Common myeloid progenitor, CD34-positive (primary cell): ENCODE results near the gene ALK.

ENCODE experiments used
- CTCF ChIA-PET: fragments of 350-600 bp; sonication (Branson Sonifier 250); formaldehyde crosslinking; loops from one replicate; lab custom pipeline; 2021; ENCODE audit warnings: antibody characterized with exemption; lab: Charles Lee
- POLR2A ChIA-PET: fragments of 350-600 bp; sonication (Branson Sonifier 250); formaldehyde crosslinking; loops from one replicate; lab custom pipeline; 2021; ENCODE audit warnings: antibody characterized with exemption; lab: Charles Lee
- DNase-seq, 3 donors: peaks; one replicate each; pipeline versions ENCODE4 v3.0.0 to v3.0.0-alpha.2; 2013
- H3K27ac ChIP-seq, 2 experiments: 1 replicate in 1 of 2; 2 replicates in 1 of 2; pipeline ENCODE4 v1.7.0; 2013; ENCODE audit warnings: inconsistent platforms in 2 of 2, low read length in 2 of 2, mild to moderate bottlenecking in 2 of 2, low read depth in 1 of 2, moderate library complexity in 1 of 2; ENCODE audit not compliant: severe bottlenecking in 2 of 2, insufficient read depth in 1 of 2, poor library complexity in 1 of 2
- H3K27me3 ChIP-seq, 5 experiments: replicated peaks in 2 of 5; 1 replicate in 3 of 5; 2 replicates in 2 of 5; pipeline versions ENCODE4 v1.6.1 to v1.7.0; 2013; ENCODE audit warnings: low read length in 4 of 5, mild to moderate bottlenecking in 2 of 5, moderate library complexity in 2 of 5, inconsistent platforms in 1 of 5; ENCODE audit not compliant: insufficient read depth in 5 of 5, control insufficient read depth in 4 of 5
- H3K36me3 ChIP-seq, 4 experiments: 1 replicate in 2 of 4; 2 replicates in 2 of 4; pipeline versions ENCODE4 v1.6.1 to v1.7.0; 2013; ENCODE audit warnings: low read length in 3 of 4, control low read depth in 1 of 4, mild to moderate bottlenecking in 1 of 4; ENCODE audit not compliant: control insufficient read depth in 4 of 4, insufficient read depth in 4 of 4
- H3K4me1 ChIP-seq, 4 experiments: 1 replicate in 3 of 4; 2 replicates in 1 of 4; pipeline versions ENCODE4 v1.6.1 to v1.7.1; 2013; ENCODE audit warnings: low read length in 3 of 4, mild to moderate bottlenecking in 3 of 4, control low read depth in 1 of 4, inconsistent platforms in 1 of 4, moderate library complexity in 1 of 4; ENCODE audit not compliant: control insufficient read depth in 4 of 4, insufficient read depth in 4 of 4; ENCODE audit errors: control extremely low read depth in 1 of 4
- H3K4me3 ChIP-seq, 7 experiments: 1 replicate in 4 of 7; 2 replicates in 3 of 7; pipeline versions ENCODE4 v1.5.1 to v1.7.0; 2013; ENCODE audit warnings: mild to moderate bottlenecking in 7 of 7, low read length in 6 of 7, moderate library complexity in 6 of 7, inconsistent platforms in 2 of 7, low read depth in 2 of 7, control low read depth in 1 of 7; ENCODE audit not compliant: insufficient read depth in 4 of 7, control insufficient read depth in 1 of 7; ENCODE audit errors: extremely low read depth in 1 of 7
- H3K9me3 ChIP-seq, 5 experiments: 1 replicate in 4 of 5; 2 replicates in 1 of 5; pipeline versions ENCODE4 v1.6.1 to v1.7.1; 2013; ENCODE audit warnings: low read length in 4 of 5, mild to moderate bottlenecking in 2 of 5, inconsistent platforms in 1 of 5, low read depth in 1 of 5, moderate library complexity in 1 of 5; ENCODE audit not compliant: control insufficient read depth in 4 of 5, insufficient read depth in 2 of 5; ENCODE audit errors: control extremely low read depth in 1 of 5
- WGBS: methylation state at CpG from one replicate; pipeline ENCODE4 v1.1.5; 2013; ENCODE audit not compliant: insufficient coverage; 5-methylcytosine and 5-hydroxymethylcytosine counted together

The ALK gene

GRCh38 chr2:29705616-29706015 lies 215.8 kb downstream of the ALK start:
- no peak for DNase-seq
- H3K36me3 ChIP-seq, result no peaks in the 10 kb centered on the region
- ChIA-PET POLR2A (interaction anchor here (0.6 kb wide), 1 partner anchor 19 kb away, joined by 4 read pairs; no protein-coding TSS in a partner anchor), CTCF (no interaction called here)
- WGBS, result 97% methylated on average over 4 of the region's 4 CpGs
- H3K27me3 ChIP-seq, result no peaks in the 10 kb centered on the region
- no peak overlapping the region for H3K4me3 ChIP-seq
- peaks cover 0 to 4% (median 0%) of the 10 kb centered on the region in 5 experiments for H3K9me3 ChIP-seq
- H3K27ac ChIP-seq, result no peak overlapping the region
- H3K4me1 ChIP-seq, result peaks cover 0 to 9% (median 0%) of the 10 kb centered on the region in 4 experiments

GRCh38 chr2:29703336-29703735 lies 218.1 kb downstream of the ALK start:
- CTCF ChIA-PET, result no interaction called here
- Histone ChIP-seq H3K4me1 (peaks cover 0 to 9% (median 0%) of the 10 kb centered on the region in 4 experiments), H3K27ac (no peak overlapping the region), H3K4me3 (no peak overlapping the region), H3K36me3 (no peaks in the 10 kb centered on the region), H3K27me3 (no peaks in the 10 kb centered on the region), H3K9me3 (no peaks in the 10 kb centered on the region)
- DNase-seq, result no peak
- POLR2A ChIA-PET, result no interaction called here
- WGBS, result 100% methylated on average over 1 of the region's 1 CpG

- no peak for DNase-seq
- ChIA-PET CTCF (interaction anchor here (1.4 kb wide), 1 partner anchor 11 kb away, joined by 4 read pairs; no protein-coding TSS in a partner anchor), POLR2A (no interaction called here)
- no peaks in the 10 kb centered on the region for H3K36me3 ChIP-seq
- no peaks in the 10 kb centered on the region for H3K9me3 ChIP-seq
- peaks cover 0 to 9% (median 0%) of the 10 kb centered on the region in 4 experiments for H3K4me1 ChIP-seq
- WGBS, result 69% methylated on average over 2 of the region's 2 CpGs
- no peak overlapping the region for H3K27ac ChIP-seq
- H3K4me3 ChIP-seq, result no peak overlapping the region
- no peaks in the 10 kb centered on the region for H3K27me3 ChIP-seq
These were observed 219.1 kb downstream of the ALK start for GRCh38 chr2:29702276-29702675.

GRCh38 chr2:29700560-29700959 lies 220.8 kb downstream of the ALK start:
- WGBS, result no CpG with 5 or more reads among the region's 2 CpGs
- Histone ChIP-seq H3K36me3 (no peaks in the 10 kb centered on the region), H3K4me3 (no peak overlapping the region), H3K27me3 (no peaks in the 10 kb centered on the region), H3K27ac (no peak overlapping the region), H3K4me1 (peaks cover 0 to 9% (median 0%) of the 10 kb centered on the region in 4 experiments), H3K9me3 (no peaks in the 10 kb centered on the region)
- CTCF ChIA-PET, result no interaction called here
- POLR2A ChIA-PET, result no interaction called here
- DNase-seq, result no peak

GRCh38 chr2:29699045-29699444 lies 222.3 kb downstream of the ALK start:
- 75% methylated on average over 4 of the region's 4 CpGs for WGBS
- no peak overlapping the region for H3K4me3 ChIP-seq
- no peaks in the 10 kb centered on the region for H3K36me3 ChIP-seq
- POLR2A ChIA-PET, result no interaction called here
- no peaks in the 10 kb centered on the region for H3K27me3 ChIP-seq
- CTCF ChIA-PET, result no interaction called here
- H3K4me1 ChIP-seq, result peaks cover 0 to 12% (median 2%) of the 10 kb centered on the region in 4 experiments
- no peak overlapping the region for H3K27ac ChIP-seq
- DNase-seq, result no peak
- H3K9me3 ChIP-seq, result peaks cover 0 to 5% (median 0%) of the 10 kb centered on the region in 5 experiments

GRCh38 chr2:29698216-29698615 lies 223.2 kb downstream of the ALK start:
- DNase-seq, result no peak
- Histone ChIP-seq H3K9me3 (peaks cover 0 to 5% (median 0%) of the 10 kb centered on the region in 5 experiments), H3K36me3 (no peaks in the 10 kb centered on the region), H3K27ac (no peak overlapping the region), H3K4me3 (no peak overlapping the region), H3K27me3 (no peaks in the 10 kb centered on the region), H3K4me1 (peaks cover 0 to 12% (median 2%) of the 10 kb centered on the region in 4 experiments)
- CTCF ChIA-PET, result no interaction called here
- POLR2A ChIA-PET, result no interaction called here
- WGBS, result 92% methylated on average over 2 of the region's 3 CpGs

- DNase-seq, result no peak
- Histone ChIP-seq H3K4me1 (peaks cover 0 to 12% (median 2%) of the 10 kb centered on the region in 4 experiments), H3K4me3 (no peak overlapping the region), H3K27ac (no peak overlapping the region), H3K36me3 (no peaks in the 10 kb centered on the region), H3K27me3 (no peaks in the 10 kb centered on the region), H3K9me3 (peaks cover 0 to 5% (median 0%) of the 10 kb centered on the region in 5 experiments)
- ChIA-PET POLR2A (no interaction called here), CTCF (no interaction called here)
- 100% methylated on average over 1 of the region's 2 CpGs for WGBS
These were observed 223.7 kb downstream of the ALK start for GRCh38 chr2:29697715-29698114.
